Measurements from ENCODE around the gene LTBP1.

LTBP1 gene

GRCh38 chr2:33144243-33144642 lies 197.5 kb downstream of the LTBP1 start:
- TF ChIP-seq CTCF (IDR thresholded peaks at IDR 0.05; ENCODE audit: borderline replicate concordance, insufficient read depth, low read depth, low read length), result no peak
- no peak overlapping the region for H3K4me3 ChIP-seq (ENCODE audit: low read depth, low read length)

DNA sequence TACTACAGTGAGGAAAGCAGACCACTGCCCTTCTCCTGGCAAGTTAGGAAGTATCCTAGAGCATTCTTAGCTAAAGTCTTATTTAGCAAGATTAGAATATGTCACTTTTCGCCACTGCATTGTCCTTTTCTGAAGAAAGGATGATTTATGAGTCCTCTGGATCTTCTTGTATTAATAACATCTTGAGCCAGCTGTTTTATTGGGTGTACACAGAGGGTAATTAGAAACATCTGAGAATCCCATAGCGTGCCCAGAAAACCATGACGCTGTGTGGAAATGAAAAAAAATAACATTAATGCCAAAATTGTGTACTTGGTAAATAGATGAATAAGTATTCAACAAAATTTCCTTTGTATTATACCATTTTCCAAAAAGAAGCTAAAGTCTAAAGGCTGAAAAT lies 198.7 kb downstream of the LTBP1 start:
- no peak overlapping the region for H3K4me3 ChIP-seq (ENCODE audit: low read depth, low read length)
- no peak for TF ChIP-seq CTCF (IDR thresholded peaks at IDR 0.05; ENCODE audit: borderline replicate concordance, insufficient read depth, low read depth, low read length)

- TF ChIP-seq CTCF (IDR thresholded peaks at IDR 0.05; ENCODE audit: borderline replicate concordance, insufficient read depth, low read depth, low read length), result no peak
- H3K4me3 ChIP-seq (ENCODE audit: low read depth, low read length), result no peak overlapping the region
Observed at GRCh38 chr2:33146102-33146501, 199.3 kb downstream of the LTBP1 start.

- no peak overlapping the region for H3K4me3 ChIP-seq (ENCODE audit: low read depth, low read length)
- no peak for TF ChIP-seq CTCF (IDR thresholded peaks at IDR 0.05; ENCODE audit: borderline replicate concordance, insufficient read depth, low read depth, low read length)
Observed at GRCh38 chr2:33153008-33153407, 206.3 kb downstream of the LTBP1 start.

DNA sequence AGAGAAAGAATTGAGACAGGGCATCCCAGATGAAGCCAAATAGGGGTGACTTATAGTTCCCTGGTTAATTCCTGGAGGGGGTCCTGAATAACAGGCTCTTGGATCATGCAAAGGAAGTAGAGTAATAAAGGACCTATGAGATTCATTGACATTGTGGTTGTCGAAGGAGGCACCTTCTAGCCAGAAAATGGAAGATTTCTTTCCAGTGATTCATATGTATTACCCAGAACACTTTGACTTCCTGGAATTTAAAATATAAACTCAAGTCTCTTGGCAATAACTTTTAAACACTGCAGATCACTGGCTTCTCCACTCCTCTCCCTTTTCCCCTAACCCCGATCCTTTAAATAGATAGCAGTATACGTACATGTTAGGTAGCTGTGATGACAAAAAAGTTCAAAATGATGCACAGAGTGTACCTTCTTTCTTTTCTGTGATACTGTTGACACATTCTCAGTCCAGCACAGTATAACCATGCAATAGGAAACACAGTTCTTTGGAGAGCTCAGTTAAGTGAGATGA lies 211.8 kb downstream of the LTBP1 start:
- TF ChIP-seq CTCF (IDR thresholded peaks at IDR 0.05; ENCODE audit: borderline replicate concordance, insufficient read depth, low read depth, low read length), result no peak

GRCh38 chr2:33160191-33160590 lies 213.4 kb downstream of the LTBP1 start:
- H3K4me3 ChIP-seq (ENCODE audit: low read depth, low read length), result no peak overlapping the region
- no peak for TF ChIP-seq CTCF (IDR thresholded peaks at IDR 0.05; ENCODE audit: borderline replicate concordance, insufficient read depth, low read depth, low read length)

More for the DNA sequence above, 211.8 kb downstream of the LTBP1 start:
- H3K4me3 ChIP-seq (ENCODE audit: low read depth, low read length), result no peak overlapping the region

DNA sequence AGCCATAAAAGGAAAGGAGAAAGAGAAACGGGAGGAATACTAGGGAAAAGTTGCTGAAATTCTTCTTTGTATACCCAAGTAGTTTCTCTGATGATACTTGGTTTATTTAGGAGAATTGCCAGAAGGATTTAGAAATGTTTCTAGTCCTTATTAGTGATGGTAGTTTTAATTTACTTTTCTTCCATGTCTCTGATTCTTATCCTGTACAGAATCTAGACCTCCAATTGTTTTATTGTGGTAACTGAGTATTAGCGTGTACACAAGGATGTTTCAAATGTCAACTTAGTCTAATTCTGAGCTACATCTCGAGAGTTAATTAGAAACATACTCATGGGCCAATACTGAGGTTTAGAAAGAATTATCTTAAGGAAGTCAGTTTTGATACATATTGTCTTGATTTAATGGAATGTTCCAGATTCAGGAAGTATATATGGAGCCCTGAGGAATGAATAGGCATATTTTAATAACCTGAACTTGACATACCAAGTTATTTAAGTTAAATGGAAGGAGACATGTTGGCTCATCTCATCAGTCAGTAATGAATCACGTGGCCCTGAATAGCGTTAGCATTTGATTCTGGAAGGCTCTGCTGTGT lies 219.6 kb downstream of the LTBP1 start:
- no peak overlapping the region for H3K4me3 ChIP-seq (ENCODE audit: low read depth, low read length)
- TF ChIP-seq CTCF (IDR thresholded peaks at IDR 0.05; ENCODE audit: borderline replicate concordance, insufficient read depth, low read depth, low read length), result no peak

All from GM12875 (cell line).